GM12872 (cell line): ENCODE results near the gene MARCHF9.

Experiments used
- TF ChIP-seq, protein P1 (sequence below): IDR thresholded peaks from 3 replicates; pipeline ENCODE4 v1.5.1; 2011; ENCODE audit warnings: low read depth, mild to moderate bottlenecking, low read length, moderate library complexity; ENCODE audit not compliant: insufficient read depth

Gene MARCHF9, protein sequence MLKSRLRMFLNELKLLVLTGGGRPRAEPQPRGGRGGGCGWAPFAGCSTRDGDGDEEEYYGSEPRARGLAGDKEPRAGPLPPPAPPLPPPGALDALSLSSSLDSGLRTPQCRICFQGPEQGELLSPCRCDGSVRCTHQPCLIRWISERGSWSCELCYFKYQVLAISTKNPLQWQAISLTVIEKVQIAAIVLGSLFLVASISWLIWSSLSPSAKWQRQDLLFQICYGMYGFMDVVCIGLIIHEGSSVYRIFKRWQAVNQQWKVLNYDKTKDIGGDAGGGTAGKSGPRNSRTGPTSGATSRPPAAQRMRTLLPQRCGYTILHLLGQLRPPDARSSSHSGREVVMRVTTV

DNA sequence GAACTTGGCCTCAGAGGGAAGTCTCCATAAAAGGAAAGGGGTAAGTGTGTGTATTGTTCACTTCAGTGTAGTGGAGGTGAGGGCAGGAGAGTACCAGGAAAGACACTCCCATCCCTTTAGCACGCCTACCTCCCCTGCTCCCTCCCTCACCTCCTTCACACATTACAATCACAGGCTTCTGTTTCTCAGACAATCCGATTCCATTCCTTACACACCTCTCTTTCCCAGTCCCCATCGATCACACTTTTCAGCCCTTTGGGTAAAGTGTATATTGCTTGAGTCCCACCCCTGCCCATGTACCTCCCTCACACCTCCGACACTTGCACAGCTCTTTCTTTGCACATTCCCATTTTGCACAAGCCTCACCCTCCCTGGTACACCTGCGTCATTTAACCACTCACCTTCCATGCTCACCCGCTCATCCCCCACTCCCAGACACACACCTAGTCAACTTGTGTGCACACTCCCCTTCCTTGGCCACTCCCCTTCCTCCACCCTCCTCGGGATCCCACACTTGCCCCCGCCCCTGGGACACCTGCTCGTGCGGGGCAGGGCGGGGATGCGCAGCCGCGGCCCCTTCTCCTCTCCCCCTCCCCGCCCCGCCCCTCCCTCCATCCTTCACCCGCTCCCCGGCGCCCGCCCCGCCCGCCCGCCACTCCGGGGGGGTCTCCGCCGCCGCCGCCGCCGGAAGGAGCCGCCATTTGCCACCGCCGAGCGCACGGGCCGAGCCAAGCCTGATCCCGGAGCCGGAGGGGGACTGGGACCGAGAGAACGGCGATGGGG, at the start of gene MARCHF9:
TSS of gene MARCHF9 (plus strand) at position 693 of the 783 bp plus-strand sequence. CDS start 426 bp downstream, outside the sequence.
- TF ChIP-seq, protein P1, sequence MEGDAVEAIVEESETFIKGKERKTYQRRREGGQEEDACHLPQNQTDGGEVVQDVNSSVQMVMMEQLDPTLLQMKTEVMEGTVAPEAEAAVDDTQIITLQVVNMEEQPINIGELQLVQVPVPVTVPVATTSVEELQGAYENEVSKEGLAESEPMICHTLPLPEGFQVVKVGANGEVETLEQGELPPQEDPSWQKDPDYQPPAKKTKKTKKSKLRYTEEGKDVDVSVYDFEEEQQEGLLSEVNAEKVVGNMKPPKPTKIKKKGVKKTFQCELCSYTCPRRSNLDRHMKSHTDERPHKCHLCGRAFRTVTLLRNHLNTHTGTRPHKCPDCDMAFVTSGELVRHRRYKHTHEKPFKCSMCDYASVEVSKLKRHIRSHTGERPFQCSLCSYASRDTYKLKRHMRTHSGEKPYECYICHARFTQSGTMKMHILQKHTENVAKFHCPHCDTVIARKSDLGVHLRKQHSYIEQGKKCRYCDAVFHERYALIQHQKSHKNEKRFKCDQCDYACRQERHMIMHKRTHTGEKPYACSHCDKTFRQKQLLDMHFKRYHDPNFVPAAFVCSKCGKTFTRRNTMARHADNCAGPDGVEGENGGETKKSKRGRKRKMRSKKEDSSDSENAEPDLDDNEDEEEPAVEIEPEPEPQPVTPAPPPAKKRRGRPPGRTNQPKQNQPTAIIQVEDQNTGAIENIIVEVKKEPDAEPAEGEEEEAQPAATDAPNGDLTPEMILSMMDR: no peak

DNA sequence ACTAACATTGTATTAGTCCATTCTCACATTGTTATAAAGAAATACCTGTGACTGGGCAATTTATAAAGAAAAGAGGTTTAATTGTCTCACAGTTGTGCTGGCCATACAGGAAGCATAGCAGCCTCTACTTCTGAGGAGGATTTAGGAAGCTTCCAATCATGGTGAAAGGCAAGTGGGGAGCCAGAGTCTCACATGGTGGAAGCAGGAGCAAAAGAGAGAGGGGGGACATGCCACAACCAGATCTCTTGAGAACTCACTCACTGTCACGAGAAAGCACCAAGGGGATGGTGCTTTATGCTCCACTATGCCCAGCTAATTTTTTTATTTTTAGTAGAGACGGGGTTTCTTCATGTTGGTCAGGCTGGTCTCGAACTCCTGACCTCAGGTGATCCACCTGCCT, 47.7 kb upstream of the MARCHF9 start:
- TF ChIP-seq, protein P1: no peak

- TF ChIP-seq, protein P1: no peak
Measured at GRCh38 chr12:57708296-57708695, 46.6 kb upstream of the MARCHF9 start.

DNA sequence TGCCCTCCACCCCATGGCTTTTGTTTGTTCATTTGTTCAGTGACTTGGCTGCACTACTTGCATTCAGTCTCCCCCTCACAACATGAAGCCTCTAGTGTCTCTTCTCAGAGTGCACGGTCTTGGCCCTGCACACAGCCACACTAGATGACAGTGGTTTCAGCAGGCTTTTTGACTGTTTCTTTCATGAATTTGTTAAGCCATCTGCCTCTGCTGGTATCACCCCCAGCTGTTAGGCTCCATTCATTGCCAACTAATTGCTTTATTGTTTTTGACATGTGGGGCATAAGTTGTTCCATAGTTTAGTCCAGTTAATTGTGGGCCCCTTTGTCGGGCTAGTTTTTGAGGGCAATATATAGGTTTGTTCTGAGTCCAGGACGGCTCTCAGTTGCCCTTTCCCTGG, 42.2 kb upstream of the MARCHF9 start:
- TF ChIP-seq, protein P1: no peak

- TF ChIP-seq, protein P1: no peak
Measured at GRCh38 chr12:57713209-57713608, 41.7 kb upstream of the MARCHF9 start.

DNA sequence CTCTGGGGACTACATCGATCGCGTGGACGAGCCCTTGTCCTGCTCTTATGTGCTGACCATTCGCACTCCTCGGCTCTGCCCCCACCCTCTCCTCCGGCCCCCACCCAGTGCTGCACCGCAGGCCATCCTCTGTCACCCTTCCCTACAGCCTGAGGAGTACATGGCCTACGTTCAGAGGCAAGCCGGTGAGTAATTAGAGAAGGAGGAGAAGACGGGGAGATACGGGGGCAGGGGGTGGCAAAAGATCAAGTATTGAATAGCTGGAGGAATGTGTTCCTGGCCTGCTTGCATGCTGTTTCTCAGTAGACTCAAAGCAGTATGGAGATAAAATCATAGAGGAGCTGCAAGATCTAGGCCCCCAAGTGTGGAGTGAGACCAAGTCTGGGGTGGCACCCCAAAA, 39.1 kb upstream of the MARCHF9 start:
- TF ChIP-seq, protein P1: no peak

DNA sequence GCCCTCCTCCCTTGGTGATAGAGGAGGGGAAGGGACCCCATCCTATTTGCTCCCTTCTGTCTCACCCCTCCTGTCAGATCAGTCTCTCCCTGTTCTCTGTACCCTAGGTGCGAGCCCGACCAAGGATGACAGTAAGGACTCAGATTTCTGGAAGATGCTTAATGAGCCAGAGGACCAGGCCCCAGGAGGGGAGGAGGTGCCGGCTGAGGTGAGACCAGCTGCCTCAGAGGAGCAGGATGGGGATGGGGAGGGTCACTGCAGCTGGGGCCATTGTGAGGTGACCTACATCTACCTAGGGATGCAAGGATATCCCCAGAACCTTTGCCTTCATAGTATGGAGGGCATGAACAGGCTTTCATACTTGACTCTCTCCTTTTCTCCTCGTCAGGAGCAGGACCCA, 38.6 kb upstream of the MARCHF9 start:
- TF ChIP-seq, protein P1: no peak
